OCI-LY7 (cell line): ENCODE measurements around the gene CCDC192. TPM values are rescaled to one million over a fixed set of nuclear protein-coding genes. Genes with fewer than 3 reads are reported as not detected.

Experiments used
- BruUV-seq: library from RNA; stranded (reverse); fragments of 400-500 nt; replicated peaks from 2 replicates; lab custom pipeline; 2021; lab: Mats Ljungman, UMichigan
- CTCF ChIA-PET: fragments of 300-600 bp; sonication (Branson Sonifier 250); formaldehyde crosslinking; loops from one replicate; lab custom pipeline; 2022; ENCODE audit warnings: antibody characterized with exemption; ENCODE audit not compliant: unreplicated experiment; lab: Charles Lee
- POLR2A ChIA-PET: fragments of 300-600 bp; sonication (Branson Sonifier 250); formaldehyde crosslinking; loops from one replicate; lab custom pipeline; 2022; ENCODE audit warnings: antibody characterized with exemption; lab: Charles Lee
- DNase-seq: peaks from one replicate; pipeline ENCODE4 v3.0.0-alpha.2; 2015; ENCODE audit warnings: low spot score
- H2AFZ ChIP-seq: fragments of 200-600 bp; sonication (generic), shearing (Covaris generic); 2 replicates; pipeline ENCODE4 v1.6.1; 2014; ENCODE audit warnings: mild to moderate bottlenecking, antibody characterized with exemption, low read length, moderate library complexity
- H3K27ac ChIP-seq: fragments of 200-600 bp; sonication (generic); 2 replicates; pipeline ENCODE4 v1.5.1; 2014; ENCODE audit warnings: mixed run types, low read depth, mild to moderate bottlenecking, moderate library complexity, low read length, inconsistent platforms; ENCODE audit not compliant: poor library complexity, severe bottlenecking
- H3K36me3 ChIP-seq: fragments of 200-600 bp; sonication (generic); 2 replicates; pipeline ENCODE4 v1.6.1; 2014; ENCODE audit warnings: mild to moderate bottlenecking, antibody characterized with exemption, low read length, moderate library complexity, mixed read lengths; ENCODE audit not compliant: insufficient read depth
- H3K4me1 ChIP-seq: fragments of 200-600 bp; sonication (generic); 2 replicates; pipeline ENCODE4 v1.5.1; 2014; ENCODE audit warnings: mild to moderate bottlenecking, low read length; ENCODE audit not compliant: insufficient read depth, poor library complexity, severe bottlenecking
- H3K4me2 ChIP-seq: fragments of 200-600 bp; sonication (generic); 2 replicates; pipeline ENCODE4 v1.6.1; 2014; ENCODE audit warnings: mild to moderate bottlenecking, low read length
- H3K4me3 ChIP-seq: fragments of 200-600 bp; sonication (generic); 2 replicates; pipeline ENCODE4 v1.5.1; 2014; ENCODE audit warnings: mild to moderate bottlenecking, low read depth, low read length; ENCODE audit not compliant: poor library complexity, severe bottlenecking
- H3K79me2 ChIP-seq: fragments of 200-600 bp; sonication (generic); 2 replicates; pipeline ENCODE4 v1.6.1; 2016; ENCODE audit warnings: low read depth, mild to moderate bottlenecking, low read length, moderate library complexity, mixed read lengths; ENCODE audit not compliant: insufficient read depth
- H3K9me2 ChIP-seq: fragments of 200-600 bp; sonication (generic); 2 replicates; pipeline ENCODE4 v1.6.1; 2016; ENCODE audit warnings: mild to moderate bottlenecking, low read length, mixed read lengths; ENCODE audit not compliant: insufficient read depth
- H3K9me3 ChIP-seq: fragments of 200-600 bp; sonication (generic); 2 replicates; pipeline ENCODE4 v1.6.1; 2014; ENCODE audit warnings: mild to moderate bottlenecking, mixed run types, low read length, mixed read lengths
- H4K20me1 ChIP-seq: fragments of 200-600 bp; sonication (generic); 2 replicates; pipeline ENCODE4 v1.6.1; 2014; ENCODE audit warnings: mild to moderate bottlenecking, antibody characterized with exemption, low read length, moderate library complexity, mixed read lengths; ENCODE audit not compliant: insufficient read depth
- EZH2phosphoT487 ChIP-seq: fragments of 200-600 bp; sonication (generic); IDR thresholded peaks from 2 replicates; pipeline ENCODE4 v1.6.1; 2018; ENCODE audit warnings: low read depth, borderline replicate concordance, mild to moderate bottlenecking, mixed run types, antibody characterized with exemption, low read length, moderate library complexity, mixed read lengths
- intact Hi-C: fragments of 100-400 bp; cut with micrococcal nuclease; formaldehyde crosslinking; loops from one replicate; pipeline ENCODE4 v1.10.0; 2022; ENCODE audit not compliant: unreplicated experiment
- total RNA-seq, 2 experiments: library from RNA; depleted of rRNA in 1 of 2; stranded (reverse); fragments of >200 nt in 1 of 2; shearing (Covaris generic) in 1 of 2; gene quantifications; 2 replicates each; pipeline ENCODE4 v1.2.3, GENCODE V29; 2014 to 2022
- TF ChIP-seq, protein P1 (sequence below): fragments of 200-600 bp; sonication (generic); conservative IDR thresholded peaks from 2 replicates; pipeline ENCODE4 v1.5.1; 2014; ENCODE audit warnings: mild to moderate bottlenecking, antibody characterized with exemption, low read length, moderate library complexity, mixed read lengths

The CCDC192 gene
- total RNA-seq, 2 experiments from 2014 or later: not detected

DNA sequence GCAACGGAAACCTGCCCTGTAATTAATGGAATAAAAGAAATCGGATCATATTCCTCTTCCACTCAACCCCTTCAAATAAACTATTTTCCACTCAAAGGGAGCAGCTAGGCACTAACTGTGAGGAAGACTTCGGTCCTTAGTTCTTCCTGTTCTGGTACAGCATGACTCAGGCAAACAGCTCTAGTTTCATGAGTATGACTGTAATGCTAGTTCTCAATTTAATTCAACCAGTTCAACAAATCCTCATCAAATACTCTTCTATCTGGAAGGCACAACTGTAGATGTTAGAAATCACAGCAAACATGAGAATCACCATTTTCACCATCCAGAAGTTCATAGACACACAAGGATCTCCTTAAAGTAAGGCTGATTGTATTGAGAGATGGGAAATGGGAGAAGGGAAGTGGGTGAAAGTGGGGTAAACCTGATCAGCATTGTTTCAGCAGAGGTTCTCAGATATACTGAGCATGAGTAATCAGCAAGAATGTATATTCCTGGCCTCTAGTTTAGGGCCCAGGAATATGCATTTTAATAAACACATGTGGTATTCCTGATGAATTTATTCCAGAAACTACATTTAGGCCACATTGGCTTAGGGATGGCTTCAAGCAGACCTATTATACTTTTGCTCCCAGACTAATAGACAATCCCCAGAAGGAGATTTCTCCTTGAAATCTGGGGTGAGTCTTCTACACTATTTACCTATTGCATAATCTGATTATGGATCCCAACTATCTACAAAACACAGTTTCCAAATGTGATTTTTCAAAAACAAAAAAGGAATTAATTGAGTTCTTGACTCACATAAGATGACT, 239.3 kb downstream of the CCDC192 start:
- POLR2A ChIA-PET: interaction anchor here (0.6 kb wide), 1 partner anchor 25 kb away, joined by 3 read pairs; no protein-coding TSS in a partner anchor
- no peaks in the 10 kb centered on the region for H3K9me2 ChIP-seq
- H2AFZ ChIP-seq: no peak overlapping the region
- no TSS peak for BruUV-seq
- CTCF ChIA-PET: no interaction called here
- no peak overlapping the region for H3K4me3 ChIP-seq
- H4K20me1 ChIP-seq: no peaks in the 10 kb centered on the region
- H3K4me1 ChIP-seq: no peaks in the 10 kb centered on the region
- H3K27ac ChIP-seq: no peak overlapping the region
- intact Hi-C loops: no loop called here
- no peak for DNase-seq
- H3K4me2 ChIP-seq: no peak overlapping the region
- no peak for TF ChIP-seq EZH2phosphoT487
- TF ChIP-seq, protein P1, sequence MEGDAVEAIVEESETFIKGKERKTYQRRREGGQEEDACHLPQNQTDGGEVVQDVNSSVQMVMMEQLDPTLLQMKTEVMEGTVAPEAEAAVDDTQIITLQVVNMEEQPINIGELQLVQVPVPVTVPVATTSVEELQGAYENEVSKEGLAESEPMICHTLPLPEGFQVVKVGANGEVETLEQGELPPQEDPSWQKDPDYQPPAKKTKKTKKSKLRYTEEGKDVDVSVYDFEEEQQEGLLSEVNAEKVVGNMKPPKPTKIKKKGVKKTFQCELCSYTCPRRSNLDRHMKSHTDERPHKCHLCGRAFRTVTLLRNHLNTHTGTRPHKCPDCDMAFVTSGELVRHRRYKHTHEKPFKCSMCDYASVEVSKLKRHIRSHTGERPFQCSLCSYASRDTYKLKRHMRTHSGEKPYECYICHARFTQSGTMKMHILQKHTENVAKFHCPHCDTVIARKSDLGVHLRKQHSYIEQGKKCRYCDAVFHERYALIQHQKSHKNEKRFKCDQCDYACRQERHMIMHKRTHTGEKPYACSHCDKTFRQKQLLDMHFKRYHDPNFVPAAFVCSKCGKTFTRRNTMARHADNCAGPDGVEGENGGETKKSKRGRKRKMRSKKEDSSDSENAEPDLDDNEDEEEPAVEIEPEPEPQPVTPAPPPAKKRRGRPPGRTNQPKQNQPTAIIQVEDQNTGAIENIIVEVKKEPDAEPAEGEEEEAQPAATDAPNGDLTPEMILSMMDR: no peak
- H3K79me2 ChIP-seq: no peaks in the 10 kb centered on the region
- H3K9me3 ChIP-seq: no peaks in the 10 kb centered on the region
- H3K36me3 ChIP-seq: no peaks in the 10 kb centered on the region

DNA sequence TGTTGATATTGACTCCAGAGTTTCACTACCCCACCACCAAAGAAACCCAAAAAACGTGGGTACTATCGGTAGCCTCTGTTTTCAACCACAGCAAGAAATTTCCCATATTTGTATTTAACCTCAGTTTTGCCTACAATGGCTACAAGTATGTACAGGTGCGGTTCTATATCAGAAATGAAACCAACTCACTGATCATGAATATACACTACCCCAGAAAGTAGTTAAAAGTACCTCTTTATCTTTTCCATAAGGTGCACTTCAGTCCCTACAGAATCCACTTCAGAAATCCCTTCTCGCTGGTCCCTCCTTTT, 239.8 kb downstream of the CCDC192 start:
- no peak for DNase-seq
- H3K36me3 ChIP-seq: no peaks in the 10 kb centered on the region
- no peaks in the 10 kb centered on the region for H4K20me1 ChIP-seq
- BruUV-seq: no TSS peak
- intact Hi-C loops: no loop called here
- CTCF ChIA-PET: no interaction called here
- no peaks in the 10 kb centered on the region for H3K79me2 ChIP-seq
- H3K4me3 ChIP-seq: no peak overlapping the region
- no peaks in the 10 kb centered on the region for H3K4me1 ChIP-seq
- no peak overlapping the region for H3K27ac ChIP-seq
- H2AFZ ChIP-seq: no peak overlapping the region
- POLR2A ChIA-PET: no interaction called here
- no peak overlapping the region for H3K4me2 ChIP-seq
- H3K9me3 ChIP-seq: no peaks in the 10 kb centered on the region
- H3K9me2 ChIP-seq: no peaks in the 10 kb centered on the region
- no peak for TF ChIP-seq EZH2phosphoT487
- TF ChIP-seq, protein P1: no peak

DNA sequence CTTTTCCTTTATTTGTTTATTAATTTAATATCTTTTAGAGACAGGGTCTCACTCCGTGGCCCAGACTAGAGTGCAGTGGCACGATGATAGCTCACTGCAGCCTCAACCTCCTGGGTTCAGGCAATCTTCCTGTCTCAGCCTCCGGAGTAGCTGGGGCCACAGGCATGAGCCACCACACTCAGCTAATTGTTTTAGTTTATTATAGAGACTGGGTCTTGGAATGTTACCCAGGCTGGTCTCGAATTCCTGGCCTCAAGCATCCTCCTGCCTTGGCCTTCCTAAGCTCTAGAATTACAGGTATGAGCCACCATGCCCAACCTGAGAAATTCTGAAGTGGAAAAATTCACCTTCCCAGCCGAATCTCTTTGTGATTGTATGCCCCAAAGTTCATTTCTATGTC, 240.9 kb downstream of the CCDC192 start:
- no peaks in the 10 kb centered on the region for H3K4me1 ChIP-seq
- ChIA-PET CTCF (interaction anchor here (0.5 kb wide), 1 partner anchor 30 kb away, joined by 3 read pairs; no protein-coding TSS in a partner anchor), POLR2A (no interaction called here)
- TF ChIP-seq EZH2phosphoT487: no peak
- TF ChIP-seq, protein P1: no peak
- no TSS peak for BruUV-seq
- H4K20me1 ChIP-seq: no peaks in the 10 kb centered on the region
- DNase-seq: no peak
- H3K27ac ChIP-seq: no peak overlapping the region
- no peaks in the 10 kb centered on the region for H3K36me3 ChIP-seq
- intact Hi-C loops: no loop called here
- H2AFZ ChIP-seq: no peak overlapping the region
- H3K79me2 ChIP-seq: no peaks in the 10 kb centered on the region
- no peaks in the 10 kb centered on the region for H3K9me3 ChIP-seq
- H3K9me2 ChIP-seq: no peaks in the 10 kb centered on the region
- no peak overlapping the region for H3K4me2 ChIP-seq
- H3K4me3 ChIP-seq: no peak overlapping the region
